T47D (cell line): ENCODE data around the gene CRY2.
A peak's percentile ranks its signal among the peaks of the same experiment; 100 is the strongest.

Experiments used
- DNase-seq, 2 experiments: peaks; one replicate each; pipeline versions ENCODE4 v3.0.0 to v3.0.0-alpha.2; 2011 to 2012; ENCODE audit warnings: low read depth in 1 of 2, low spot score in 1 of 2
- JUND ChIP-seq: IDR thresholded peaks from 2 replicates; pipeline ENCODE4 v1.6.1; 2012; ENCODE audit warnings: low read depth
- in situ Hi-C: cut with HindIII; loops from 2 replicates; pipeline ENCODE4 v1.10.0; 2016; ENCODE audit warnings: low sequenced_read_pairs, low pct_unique_long_range_greater_than_20kb

Gene CRY2

GRCh38 chr11:45844822-45845578, 2.3 kb upstream of the CRY2 start:
- TF ChIP-seq JUND = no peak
- DNase-seq = no peak
- in situ Hi-C loops = no loop called here

DNA sequence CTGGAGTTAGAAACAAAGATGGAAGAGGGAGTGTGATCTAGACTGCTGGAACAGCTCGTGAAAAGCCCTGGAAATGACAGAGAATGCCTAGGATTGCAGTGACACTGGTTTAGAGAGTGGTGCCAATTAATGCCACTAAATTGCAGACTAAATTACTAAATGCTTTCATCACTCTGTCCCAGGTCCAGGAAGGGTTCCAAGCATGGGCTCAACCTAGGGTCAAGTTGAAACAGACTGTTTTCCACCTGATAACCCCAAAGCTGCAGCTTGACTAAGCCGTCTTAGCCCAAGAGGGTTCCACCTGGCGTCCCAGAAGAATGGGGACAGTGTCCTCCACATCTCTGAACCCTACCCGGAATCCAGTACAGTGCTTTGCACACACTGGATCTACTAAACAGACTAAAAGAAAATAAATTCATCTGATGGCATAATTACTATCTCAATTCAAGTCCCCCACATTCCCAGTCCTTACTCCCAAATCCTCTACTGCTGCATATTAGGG, 1.1 kb upstream of the CRY2 start:
- no peak for DNase-seq
- in situ Hi-C loops = no loop called here
- TF ChIP-seq JUND = no peak

GRCh38 chr11:45847911-45848316, 639 bp downstream of the CRY2 start:
- DNase-seq = peak in 1 of 2 experiments; percentile 39
- in situ Hi-C loops = no loop called here
- no peak for TF ChIP-seq JUND

GRCh38 chr11:45848654-45849081, 1.4 kb downstream of the CRY2 start:
- no peak for TF ChIP-seq JUND
- in situ Hi-C loops = no loop called here
- peak; percentile 61 to 77 for DNase-seq

DNA sequence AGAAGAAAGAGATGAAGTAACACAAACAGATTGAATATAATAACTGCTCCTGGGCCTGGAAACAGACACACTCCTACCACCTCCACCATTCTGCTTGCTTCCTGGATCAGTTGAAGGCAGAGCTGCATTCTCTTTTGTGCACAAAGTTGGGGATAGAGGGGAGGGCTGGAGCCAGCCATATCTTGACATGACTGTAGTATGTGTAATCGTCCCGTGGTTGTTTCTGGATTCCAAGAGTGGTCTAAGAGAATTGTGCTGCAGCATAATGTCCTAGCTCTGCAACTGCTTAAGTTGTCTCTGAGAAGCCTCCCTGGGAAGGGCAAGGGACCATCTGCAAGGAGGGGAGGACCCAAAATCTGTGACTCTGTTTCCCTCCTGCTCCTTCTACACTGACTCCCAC, 3.2 kb downstream of the CRY2 start:
- no peak for TF ChIP-seq JUND
- in situ Hi-C loops = no loop called here
- no peak for DNase-seq

GRCh38 chr11:45851228-45851627, 4.0 kb downstream of the CRY2 start:
- in situ Hi-C loops = no loop called here
- DNase-seq = no peak
- TF ChIP-seq JUND = no peak

DNA sequence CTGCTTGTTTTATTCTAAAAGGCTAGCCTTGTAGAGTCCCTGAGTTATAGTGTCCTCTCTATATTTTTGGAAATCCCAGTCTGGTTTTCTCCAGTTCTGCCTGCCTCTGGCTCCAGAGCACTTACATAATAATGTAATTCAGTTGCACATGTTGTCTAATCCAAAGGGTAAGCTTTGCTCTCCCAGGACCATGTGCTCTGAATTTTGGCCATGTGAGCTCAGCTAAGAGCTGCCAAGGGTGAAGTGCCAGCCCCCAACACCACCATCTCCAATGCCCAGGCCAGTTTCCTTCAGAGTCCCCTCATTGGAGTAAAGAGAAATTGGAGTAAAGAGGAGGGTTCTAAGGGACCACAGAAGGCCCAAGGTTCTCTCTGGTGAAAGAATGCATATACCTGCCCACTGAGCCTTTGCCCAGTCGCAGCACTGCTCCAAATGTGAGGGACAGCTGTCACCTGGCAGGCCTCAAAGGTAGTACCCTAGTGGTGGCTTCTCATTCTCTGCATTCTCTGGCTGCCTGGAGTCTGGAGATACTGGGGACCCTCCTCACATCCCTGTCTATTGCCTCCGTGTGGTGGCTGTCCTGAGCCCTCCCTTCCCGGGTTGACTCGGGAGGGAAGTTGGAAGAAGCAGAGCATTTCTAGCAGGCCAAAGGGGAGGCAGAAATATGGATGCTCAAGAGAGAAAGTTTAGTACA, 4.9 kb downstream of the CRY2 start:
- no peak for TF ChIP-seq JUND
- in situ Hi-C loops = no loop called here
- no peak for DNase-seq

- in situ Hi-C loops = no loop called here
- DNase-seq = peak; percentile 47 to 55
Observed at GRCh38 chr11:45852712-45853101, 5.4 kb downstream of the CRY2 start.

GRCh38 chr11:45853332-45854219, 6.3 kb downstream of the CRY2 start:
- in situ Hi-C loops = no loop called here
- DNase-seq = no peak
- TF ChIP-seq JUND = no peak

More at GRCh38 chr11:45852712-45853101, 5.4 kb downstream of the CRY2 start:
- TF ChIP-seq JUND = no peak

- in situ Hi-C loops = no loop called here
- DNase-seq = no peak
Observed at GRCh38 chr11:45855308-45855707, 8.0 kb downstream of the CRY2 start.

DNA sequence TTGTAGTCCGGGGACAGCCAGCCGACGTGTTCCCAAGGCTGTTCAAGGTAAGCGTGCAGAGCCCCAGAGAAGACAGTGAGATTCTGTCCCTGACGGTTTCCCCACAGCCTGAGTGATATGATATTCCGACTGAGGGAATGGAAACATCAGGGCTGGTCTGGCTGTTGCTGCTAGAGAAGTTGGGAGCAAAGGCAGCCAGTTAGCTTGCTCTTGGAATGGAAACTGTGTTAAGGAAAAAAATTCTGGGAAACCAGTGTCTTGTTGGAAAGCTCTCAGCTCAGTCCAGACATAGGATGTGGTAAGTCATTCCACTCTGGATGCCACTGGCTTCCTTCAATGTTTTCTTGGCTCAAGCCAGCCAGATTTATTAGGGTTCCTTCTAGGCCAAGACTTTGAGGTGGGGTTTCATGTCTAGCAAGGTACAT, 8.8 kb downstream of the CRY2 start:
- no peak for TF ChIP-seq JUND
- DNase-seq = no peak
- in situ Hi-C loops = no loop called here

More at GRCh38 chr11:45855308-45855707, 8.0 kb downstream of the CRY2 start:
- TF ChIP-seq JUND = no peak

DNA sequence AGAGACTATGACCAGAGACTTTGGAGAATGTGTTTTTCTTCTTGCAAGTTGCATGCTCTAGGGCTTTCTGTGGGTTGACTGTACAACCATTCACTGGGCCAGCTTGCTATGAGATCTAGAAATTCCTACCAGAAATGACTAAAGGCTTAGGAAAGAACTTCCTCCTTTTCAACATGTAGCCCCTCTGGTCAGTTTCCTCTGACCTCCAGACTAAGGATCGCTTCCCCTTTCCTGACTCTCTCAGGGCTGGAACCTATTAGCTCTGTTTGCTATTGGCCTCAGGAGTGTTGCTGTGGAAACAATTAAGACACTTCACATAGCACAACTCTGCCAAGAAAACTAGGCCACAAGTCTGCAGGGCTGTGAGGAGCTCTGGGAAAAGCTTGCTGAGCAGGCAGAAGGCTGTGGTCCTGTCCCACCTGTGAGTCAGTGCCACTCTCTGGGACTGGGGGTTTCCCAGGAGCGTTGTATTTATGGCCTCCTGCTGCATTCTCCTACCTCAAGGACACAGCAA, 10.7 kb downstream of the CRY2 start:
- in situ Hi-C loops = no loop called here
- DNase-seq = no peak
- no peak for TF ChIP-seq JUND
